Upper lobe of right lung (tissue), 1 donor: Measurements from ENCODE around the gene NTN5. TPM values are rescaled to one million over a fixed set of nuclear protein-coding genes. Genes with fewer than 3 reads are reported as not detected.
A peak's percentile ranks its signal among the peaks of the same experiment; 100 is the strongest.

Experiments
- ATAC-seq: fragments of 200-7000 bp; cut with Tn5 transposase; one replicate; pipeline ENCODE4 v1.9.1; 2020; ENCODE audit warnings: mild to moderate bottlenecking, moderate library complexity
- DNase-seq: peaks from one replicate; pipeline ENCODE4 v3.0.0-alpha.2; 2020
- H3K27ac ChIP-seq: fragments of 200-600 bp; one replicate; pipeline ENCODE4 v1.8.0; 2022
- H3K27me3 ChIP-seq: fragments of 200-600 bp; one replicate; pipeline ENCODE4 v1.8.0; 2022; ENCODE audit warnings: mild to moderate bottlenecking
- H3K36me3 ChIP-seq: fragments of 200-600 bp; one replicate; pipeline ENCODE4 v1.8.0; 2022
- H3K4me1 ChIP-seq: fragments of 200-600 bp; one replicate; pipeline ENCODE4 v1.8.0; 2022
- H3K4me3 ChIP-seq: fragments of 200-600 bp; one replicate; pipeline ENCODE4 v1.8.0; 2022; ENCODE audit warnings: mild to moderate bottlenecking
- H3K9me3 ChIP-seq: fragments of 200-600 bp; one replicate; pipeline ENCODE4 v1.8.0; 2022
- CTCF ChIP-seq: fragments of 200-600 bp; IDR thresholded peaks from one replicate; pipeline ENCODE4 v1.8.0; 2022; ENCODE audit warnings: antibody characterized with exemption
- intact Hi-C: fragments of 100-400 bp; cut with DNase I; formaldehyde crosslinking; loops from one replicate; pipeline ENCODE4 v1.11.0; 2022
- total RNA-seq: library from RNA; stranded (reverse); fragmentation: NEBNext Ultra II Directional; extraction: Animal tissue kit (Norgen Biotek cat#: 25700); gene quantifications from one replicate; pipeline ENCODE4 v1.2.1, GENCODE V29; 2021
- donor health status: DM: no; HTN: yes; CAD: no; lungs with severe emphysema.

NTN5 gene
- total RNA-seq, 1 donor from 2014 or later, result 1.2 TPM

- Histone ChIP-seq H3K9me3 (no peaks in the 10 kb centered on the region), H3K4me1 (peaks cover 23% of the 10 kb centered on the region), H3K27me3 (no peaks in the 10 kb centered on the region), H3K36me3 (no peaks in the 10 kb centered on the region), H3K27ac (peak overlapping the region; percentile 78), H3K4me3 (peak overlapping the region; percentile 77)
- DNase-seq (peak; percentile 99), ATAC-seq (peak; percentile 96)
- TF ChIP-seq CTCF, result no peak
- intact Hi-C loops, result no loop called here
Observed at GRCh38 chr19:48713864-48714755, 41.3 kb upstream of the NTN5 start.

DNA sequence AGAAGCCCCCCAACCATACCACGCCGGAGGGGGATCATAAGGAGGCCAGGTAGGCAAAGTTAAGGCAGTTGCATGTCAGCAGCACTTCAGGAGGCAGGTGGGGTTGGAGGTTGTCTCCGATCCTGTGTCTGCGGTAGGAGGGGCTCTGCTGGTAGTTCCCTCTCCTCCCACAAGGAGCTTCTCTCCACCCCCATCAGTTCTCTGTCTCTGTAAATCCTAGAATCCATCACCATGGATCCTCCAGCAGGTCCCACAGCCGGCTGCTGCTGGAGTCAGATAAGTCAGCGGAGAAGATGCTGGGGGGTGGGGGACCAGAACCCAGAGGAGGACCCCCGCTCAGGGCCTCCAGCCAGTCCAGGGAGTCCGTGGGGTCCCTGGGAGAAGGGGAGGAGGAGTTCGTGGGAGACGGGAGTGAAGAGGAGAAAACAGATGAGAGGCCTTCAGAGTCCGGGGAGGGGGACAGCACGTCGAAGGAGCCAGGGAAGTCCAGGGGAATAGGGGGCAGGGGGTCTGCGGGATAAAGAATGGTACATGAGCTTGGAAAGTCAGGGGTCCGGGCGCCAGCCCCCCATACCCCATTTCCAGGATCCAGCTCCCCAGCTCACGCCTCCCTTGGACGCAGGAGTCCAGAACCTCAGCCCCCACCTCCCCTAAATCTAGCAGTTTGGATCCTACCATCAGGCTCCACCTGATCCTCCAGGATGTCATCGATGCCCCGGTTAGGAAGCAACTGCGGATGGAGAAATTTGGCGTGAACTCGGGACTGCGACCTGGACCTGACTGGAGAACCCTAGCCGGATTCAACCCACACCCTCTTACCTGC lies 40.4 kb upstream of the NTN5 start:
- intact Hi-C loops, result no loop called here
- Histone ChIP-seq H3K27ac (peak overlapping the region; percentile 11), H3K36me3 (no peaks in the 10 kb centered on the region), H3K4me1 (peaks cover 23% of the 10 kb centered on the region), H3K4me3 (peak overlapping the region; percentile 77), H3K9me3 (no peaks in the 10 kb centered on the region), H3K27me3 (no peaks in the 10 kb centered on the region)
- no peak for DNase-seq
- TF ChIP-seq CTCF, result no peak
- no peak for ATAC-seq

DNA sequence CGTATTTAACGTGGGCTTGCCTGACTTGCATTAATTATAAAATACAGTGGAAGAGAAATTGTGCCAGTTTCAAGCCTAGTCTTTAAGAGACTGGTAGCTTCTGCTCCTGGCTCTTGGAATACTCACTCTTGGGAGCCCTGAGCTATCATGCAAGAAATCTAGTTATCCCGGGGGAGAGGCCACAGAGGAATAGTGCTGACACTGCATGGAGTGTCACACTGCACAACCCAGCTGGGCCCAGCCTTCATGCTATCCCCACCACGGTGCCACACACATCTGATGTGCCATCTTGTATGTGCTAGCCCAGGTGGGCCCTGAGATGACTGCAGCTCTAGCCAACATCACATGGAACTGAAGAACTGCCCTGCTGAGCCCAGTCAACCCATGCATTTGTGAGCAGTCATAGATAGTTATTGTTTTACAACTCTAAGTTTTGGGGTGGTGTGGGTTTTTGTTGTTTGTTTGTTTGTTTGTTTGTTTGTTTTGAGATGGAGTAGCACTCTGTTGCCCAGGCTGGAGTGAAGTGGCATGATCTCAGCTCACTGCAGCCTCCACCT lies 38.4 kb upstream of the NTN5 start:
- H3K36me3 ChIP-seq, result no peaks in the 10 kb centered on the region
- intact Hi-C loops, result no loop called here
- DNase-seq (no peak), ATAC-seq (no peak)
- H3K27ac ChIP-seq, result no peak overlapping the region
- H3K4me1 ChIP-seq, result peaks cover 17% of the 10 kb centered on the region
- H3K9me3 ChIP-seq, result no peaks in the 10 kb centered on the region
- H3K4me3 ChIP-seq, result no peak overlapping the region
- no peaks in the 10 kb centered on the region for H3K27me3 ChIP-seq
- TF ChIP-seq CTCF, result no peak

- Histone ChIP-seq H3K4me3 (no peak overlapping the region), H3K4me1 (peaks cover 6% of the 10 kb centered on the region), H3K36me3 (no peaks in the 10 kb centered on the region), H3K9me3 (no peaks in the 10 kb centered on the region), H3K27me3 (no peaks in the 10 kb centered on the region), H3K27ac (no peak overlapping the region)
- no peak for DNase-seq
- intact Hi-C loops, result no loop called here
- TF ChIP-seq CTCF, result no peak
- no peak for ATAC-seq
Observed at GRCh38 chr19:48708471-48708870, 35.7 kb upstream of the NTN5 start.

- no peak for TF ChIP-seq CTCF
- H3K4me3 ChIP-seq, result no peak overlapping the region
- H3K4me1 ChIP-seq, result no peaks in the 10 kb centered on the region
- no peaks in the 10 kb centered on the region for H3K36me3 ChIP-seq
- H3K27me3 ChIP-seq, result no peaks in the 10 kb centered on the region
- H3K9me3 ChIP-seq, result no peaks in the 10 kb centered on the region
- no peak overlapping the region for H3K27ac ChIP-seq
- no peak for DNase-seq
- intact Hi-C loops, result no loop called here
- no peak for ATAC-seq
Observed at GRCh38 chr19:48705431-48705830, 32.6 kb upstream of the NTN5 start.
